ENCODE results near the gene PAQR5. TPM values are rescaled to one million over a fixed set of nuclear protein-coding genes. Genes with fewer than 3 reads are reported as not detected.

The PAQR5 gene
- total RNA-seq, 2 experiments from 2014 or later, result not detected

DNA sequence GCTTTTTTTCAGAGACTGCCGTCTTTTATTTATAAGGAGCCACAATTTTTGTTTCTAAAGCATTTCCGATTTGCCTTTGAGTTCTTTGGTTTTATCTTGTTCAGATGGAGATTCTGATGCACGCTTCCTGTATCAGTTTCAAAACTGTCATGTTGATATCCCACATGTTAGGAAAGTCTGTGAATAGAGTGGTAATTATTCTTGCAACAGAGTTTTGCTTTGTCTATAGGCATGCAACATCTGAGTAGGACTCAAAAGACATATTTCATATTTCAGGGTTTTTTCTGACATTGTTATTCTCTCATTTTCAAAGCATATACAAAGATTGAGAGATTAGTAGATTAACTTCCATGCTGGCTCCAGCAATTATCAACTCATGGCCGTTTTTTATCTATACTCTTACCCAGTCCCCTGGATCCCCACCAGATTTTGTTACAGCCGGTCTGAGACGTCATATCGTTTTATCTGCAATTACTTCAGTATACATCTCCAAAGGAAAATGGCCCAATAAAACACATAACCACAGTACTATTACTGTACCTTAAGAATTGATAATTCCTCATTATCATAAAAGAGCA, 22.4 kb downstream of the PAQR5 start:
- Mint-ChIP-seq H3K4me3 (no peak overlapping the region), H3K27me3 (peaks cover 15% of the 10 kb centered on the region), H3K27ac (no peak overlapping the region), H3K36me3 (ENCODE audit: low read depth) (no peaks in the 10 kb centered on the region), H3K4me1 (ENCODE audit: low read depth) (peaks cover 9% of the 10 kb centered on the region), H3K9me3 (no peaks in the 10 kb centered on the region)
- ChIA-PET POLR2A (no interaction called here), CTCF (no interaction called here)
- no peak for ATAC-seq (ENCODE audit: poor library complexity)
- no peak for DNase-seq
- H3K27ac ChIP-seq (ENCODE audit: low read depth in 1 of 2, low read length in 2 of 2), result no peak overlapping the region
- peaks cover 2% of the 10 kb centered on the region for H3K4me1 ChIP-seq (ENCODE audit: insufficient read depth, low read length)
- no peaks in the 10 kb centered on the region for H3K36me3 ChIP-seq (ENCODE audit: insufficient read depth, low read length)
- H3K9me3 ChIP-seq (ENCODE audit: control insufficient read depth in 1 of 2, insufficient read depth in 1 of 2, low read length in 2 of 2), result no peaks in the 10 kb centered on the region
- intact Hi-C loops (cut with DNase I, micrococcal nuclease), result no loop called here
- no peak overlapping the region for H3K4me3 ChIP-seq (ENCODE audit: low read length)
- TF ChIP-seq, protein P1, sequence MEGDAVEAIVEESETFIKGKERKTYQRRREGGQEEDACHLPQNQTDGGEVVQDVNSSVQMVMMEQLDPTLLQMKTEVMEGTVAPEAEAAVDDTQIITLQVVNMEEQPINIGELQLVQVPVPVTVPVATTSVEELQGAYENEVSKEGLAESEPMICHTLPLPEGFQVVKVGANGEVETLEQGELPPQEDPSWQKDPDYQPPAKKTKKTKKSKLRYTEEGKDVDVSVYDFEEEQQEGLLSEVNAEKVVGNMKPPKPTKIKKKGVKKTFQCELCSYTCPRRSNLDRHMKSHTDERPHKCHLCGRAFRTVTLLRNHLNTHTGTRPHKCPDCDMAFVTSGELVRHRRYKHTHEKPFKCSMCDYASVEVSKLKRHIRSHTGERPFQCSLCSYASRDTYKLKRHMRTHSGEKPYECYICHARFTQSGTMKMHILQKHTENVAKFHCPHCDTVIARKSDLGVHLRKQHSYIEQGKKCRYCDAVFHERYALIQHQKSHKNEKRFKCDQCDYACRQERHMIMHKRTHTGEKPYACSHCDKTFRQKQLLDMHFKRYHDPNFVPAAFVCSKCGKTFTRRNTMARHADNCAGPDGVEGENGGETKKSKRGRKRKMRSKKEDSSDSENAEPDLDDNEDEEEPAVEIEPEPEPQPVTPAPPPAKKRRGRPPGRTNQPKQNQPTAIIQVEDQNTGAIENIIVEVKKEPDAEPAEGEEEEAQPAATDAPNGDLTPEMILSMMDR (IDR thresholded peaks at IDR 0.05), result no peak
- peaks cover 0 to 3% of the 10 kb centered on the region in 2 experiments for H3K27me3 ChIP-seq (ENCODE audit: control insufficient read depth in 1 of 2, insufficient read depth in 2 of 2, low read length in 2 of 2)

DNA sequence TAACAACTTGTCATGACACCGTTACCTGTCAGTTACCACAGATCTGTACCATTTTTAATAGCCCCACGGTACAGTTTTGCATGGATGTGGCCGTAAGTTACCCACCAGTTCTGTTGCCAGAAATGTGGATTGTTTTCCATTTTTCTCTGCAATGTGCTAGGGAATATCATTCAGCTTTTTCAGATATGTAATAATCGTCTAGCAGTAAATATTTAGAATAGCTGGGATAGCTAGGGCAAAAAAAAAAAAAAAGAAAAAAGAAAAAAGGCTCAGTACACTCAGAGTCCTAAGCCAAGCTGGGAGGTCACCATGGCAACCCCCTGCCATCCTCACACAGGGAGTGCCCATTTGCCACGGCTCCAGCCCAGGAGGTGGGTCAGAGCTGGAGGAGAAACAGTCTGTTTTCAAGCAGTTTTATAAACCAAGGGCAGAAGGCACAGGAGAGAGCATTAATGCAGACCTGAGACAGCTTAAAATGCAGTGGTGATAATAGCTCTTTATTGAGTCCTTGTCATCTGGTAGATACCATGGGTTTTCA, 25.2 kb downstream of the PAQR5 start:
- DNase-seq, result no peak
- no peak for ATAC-seq (ENCODE audit: poor library complexity)
- intact Hi-C loops (cut with DNase I, micrococcal nuclease), result no loop called here
- H3K9me3 ChIP-seq (ENCODE audit: control insufficient read depth in 1 of 2, insufficient read depth in 1 of 2, low read length in 2 of 2), result no peaks in the 10 kb centered on the region
- no peak overlapping the region for H3K4me3 ChIP-seq (ENCODE audit: low read length)
- H3K36me3 ChIP-seq (ENCODE audit: insufficient read depth, low read length), result no peaks in the 10 kb centered on the region
- peaks cover 2% of the 10 kb centered on the region for H3K4me1 ChIP-seq (ENCODE audit: insufficient read depth, low read length)
- no peaks in the 10 kb centered on the region for H3K27me3 ChIP-seq (ENCODE audit: control insufficient read depth in 1 of 2, insufficient read depth in 2 of 2, low read length in 2 of 2)
- no peaks in the 10 kb centered on the region for H3K36me3 Mint-ChIP-seq (ENCODE audit: low read depth)
- H3K9me3 Mint-ChIP-seq, result no peaks in the 10 kb centered on the region
- no peak overlapping the region for H3K27ac ChIP-seq (ENCODE audit: low read depth in 1 of 2, low read length in 2 of 2)
- H3K27ac Mint-ChIP-seq, result no peak overlapping the region
- no peak overlapping the region for H3K4me3 Mint-ChIP-seq
- H3K27me3 Mint-ChIP-seq, result peaks cover 8% of the 10 kb centered on the region
- peaks cover 9% of the 10 kb centered on the region for H3K4me1 Mint-ChIP-seq (ENCODE audit: low read depth)
- CTCF ChIA-PET, result no interaction called here
- POLR2A ChIA-PET, result no interaction called here
- TF ChIP-seq, protein P1 (IDR thresholded peaks at IDR 0.05), result no peak

DNA sequence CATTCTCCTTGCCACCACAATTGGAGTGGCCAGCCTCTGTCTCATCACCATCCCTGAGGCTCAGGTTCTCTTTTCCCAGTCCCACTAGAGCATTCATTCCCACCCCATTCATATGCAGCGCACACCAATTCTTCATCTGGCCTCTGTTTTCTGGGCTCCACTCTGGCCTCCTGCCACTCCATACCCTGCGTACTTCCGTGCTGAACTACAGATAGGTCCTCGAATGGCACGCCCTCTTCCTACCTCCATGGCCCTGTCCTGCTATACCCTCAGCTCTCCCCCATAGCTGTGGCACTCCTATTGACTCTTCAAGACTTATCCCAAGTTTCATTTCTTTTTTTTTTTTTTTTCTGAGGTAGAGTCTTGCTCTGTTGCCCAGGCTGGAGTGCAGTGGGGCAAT, 25.9 kb downstream of the PAQR5 start:
- ATAC-seq (ENCODE audit: poor library complexity) (no peak), DNase-seq (no peak)
- ChIA-PET CTCF (no interaction called here), POLR2A (no interaction called here)
- Histone ChIP-seq H3K4me1 (ENCODE audit: insufficient read depth, low read length) (peaks cover 2% of the 10 kb centered on the region), H3K9me3 (ENCODE audit: control insufficient read depth in 1 of 2, insufficient read depth in 1 of 2, low read length in 2 of 2) (no peaks in the 10 kb centered on the region), H3K36me3 (ENCODE audit: insufficient read depth, low read length) (no peaks in the 10 kb centered on the region), H3K27me3 (ENCODE audit: control insufficient read depth in 1 of 2, insufficient read depth in 2 of 2, low read length in 2 of 2) (no peaks in the 10 kb centered on the region), H3K27ac (ENCODE audit: low read depth in 1 of 2, low read length in 2 of 2) (no peak overlapping the region), H3K4me3 (ENCODE audit: low read length) (no peak overlapping the region)
- H3K36me3 Mint-ChIP-seq (ENCODE audit: low read depth), result no peaks in the 10 kb centered on the region
- peaks cover 9% of the 10 kb centered on the region for H3K4me1 Mint-ChIP-seq (ENCODE audit: low read depth)
- peaks cover 8% of the 10 kb centered on the region for H3K27me3 Mint-ChIP-seq
- no peak overlapping the region for H3K27ac Mint-ChIP-seq
- TF ChIP-seq, protein P1 (IDR thresholded peaks at IDR 0.05), result no peak
- intact Hi-C loops (cut with DNase I, micrococcal nuclease), result no loop called here
- no peaks in the 10 kb centered on the region for H3K9me3 Mint-ChIP-seq
- H3K4me3 Mint-ChIP-seq, result no peak overlapping the region

Data from CD4-positive, alpha-beta T cell (primary cell).